ENCODE results near the gene RNU6-7.

- TF ChIP-seq CTCF (IDR thresholded peaks at IDR 0.05; ENCODE audit: low read length) = no peak
- no peak for TF ChIP-seq EZH2 (optimal IDR thresholded peaks at IDR 0.05; ENCODE audit: low read depth, low read length)
Measured at GRCh38 chr14:32166029-32166428, 35.8 kb upstream of the RNU6-7 start.
